ENCODE results near the gene COL4A5. TPM values are rescaled to one million over a fixed set of nuclear protein-coding genes. Genes with fewer than 3 reads are reported as not detected.

Gene COL4A5
- polyA plus RNA-seq, 1 donor from 2014 or later, result not detected

DNA sequence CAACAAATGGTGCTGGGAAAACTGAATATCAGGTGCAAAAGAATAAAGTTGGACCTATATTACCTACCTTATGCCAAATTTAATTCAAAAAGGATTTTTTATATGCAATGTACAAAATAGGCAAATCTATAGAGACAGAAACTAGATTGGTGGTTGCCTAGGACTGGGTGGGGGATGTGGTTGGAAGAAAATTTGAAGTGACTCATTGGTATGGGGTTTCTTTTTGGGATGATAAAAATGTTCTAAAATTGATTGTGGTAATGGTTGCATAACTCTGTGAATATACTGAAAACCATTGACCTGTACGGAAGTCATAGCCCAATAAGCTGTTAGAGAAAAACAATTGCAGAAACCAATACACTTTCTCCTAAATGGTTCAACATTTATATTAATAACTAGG, 72.1 kb downstream of the COL4A5 start:
- peaks cover 1% of the 10 kb centered on the region for H3K36me3 Mint-ChIP-seq
- no peaks in the 10 kb centered on the region for H3K4me1 Mint-ChIP-seq
- H3K4me3 Mint-ChIP-seq, result no peak overlapping the region
- no peak overlapping the region for H3K27ac Mint-ChIP-seq
- H3K27me3 Mint-ChIP-seq, result no peaks in the 10 kb centered on the region
- peaks cover 0 to 11% (median 0%) of the 10 kb centered on the region in 3 donors for H3K9me3 Mint-ChIP-seq

DNA sequence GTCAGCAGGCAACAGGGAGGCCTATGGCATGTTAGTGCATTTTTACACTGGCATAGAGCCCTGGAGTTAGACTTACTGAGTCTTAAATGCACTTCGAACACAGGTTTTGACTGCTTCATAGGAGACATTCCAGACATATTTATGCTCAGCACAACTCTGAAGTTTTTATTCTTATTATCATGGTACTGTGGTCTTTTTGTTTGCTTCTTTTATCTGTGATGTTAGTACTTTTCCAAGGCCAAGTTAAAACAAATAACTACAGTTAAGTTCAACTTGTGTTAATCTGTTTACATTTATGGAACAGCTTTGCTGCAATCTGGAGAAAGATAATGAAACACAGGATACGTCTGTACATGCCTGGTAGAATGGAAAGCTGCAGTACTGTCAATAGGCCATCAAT, 76.5 kb downstream of the COL4A5 start:
- H3K4me1 Mint-ChIP-seq, result no peaks in the 10 kb centered on the region
- no peak overlapping the region for H3K4me3 Mint-ChIP-seq
- H3K27ac Mint-ChIP-seq, result no peak overlapping the region
- peaks cover 0 to 6% (median 0%) of the 10 kb centered on the region in 3 donors for H3K9me3 Mint-ChIP-seq
- H3K27me3 Mint-ChIP-seq, result no peaks in the 10 kb centered on the region
- H3K36me3 Mint-ChIP-seq, result no peaks in the 10 kb centered on the region

DNA sequence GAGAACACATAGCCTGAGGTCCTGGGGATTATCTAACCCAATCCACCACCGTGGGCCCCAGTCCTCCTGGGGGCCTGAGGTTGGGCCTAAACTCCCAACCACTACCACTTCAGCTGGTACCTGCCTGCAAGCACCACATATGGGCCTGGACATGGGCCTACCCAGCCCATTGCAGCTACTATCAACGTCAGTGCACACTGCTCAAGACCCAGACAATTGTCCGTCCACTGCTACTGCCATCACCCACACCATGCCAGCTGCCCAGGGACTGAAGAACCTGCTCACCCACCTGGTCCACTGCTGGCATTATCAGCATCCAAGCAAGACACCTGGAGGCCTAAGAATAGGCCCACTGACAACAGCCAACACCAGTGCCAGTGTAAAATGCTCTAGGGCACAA, 88.1 kb downstream of the COL4A5 start:
- H3K4me1 Mint-ChIP-seq, result no peaks in the 10 kb centered on the region
- H3K36me3 Mint-ChIP-seq, result no peaks in the 10 kb centered on the region
- H3K27me3 Mint-ChIP-seq, result no peaks in the 10 kb centered on the region
- no peak overlapping the region for H3K27ac Mint-ChIP-seq
- H3K4me3 Mint-ChIP-seq, result no peak overlapping the region
- H3K9me3 Mint-ChIP-seq, result peaks cover 0 to 6% (median 4%) of the 10 kb centered on the region in 3 donors

DNA sequence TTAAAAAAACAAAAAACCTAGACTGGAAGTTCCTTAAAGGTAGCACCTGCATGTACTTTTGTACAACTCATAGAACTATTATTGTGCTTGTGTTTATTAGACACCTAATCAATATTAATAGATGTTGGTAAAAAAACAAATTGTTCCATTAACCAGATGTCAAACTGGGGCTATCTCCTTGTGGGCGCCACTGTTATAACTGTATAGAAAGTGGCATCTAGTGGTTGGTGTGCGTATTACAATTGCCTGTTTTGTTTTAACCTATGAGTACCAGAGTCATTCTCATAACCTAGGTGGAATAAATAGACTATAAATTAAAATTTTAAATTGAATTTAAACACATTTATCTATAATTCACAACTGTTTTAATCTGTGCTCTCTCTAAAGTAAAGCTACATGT, 97.4 kb downstream of the COL4A5 start:
- Mint-ChIP-seq H3K4me3 (no peak overlapping the region), H3K36me3 (no peaks in the 10 kb centered on the region), H3K27me3 (no peaks in the 10 kb centered on the region), H3K27ac (no peak overlapping the region), H3K4me1 (no peaks in the 10 kb centered on the region), H3K9me3 (peaks cover 0 to 2% (median 0%) of the 10 kb centered on the region in 3 donors)

DNA sequence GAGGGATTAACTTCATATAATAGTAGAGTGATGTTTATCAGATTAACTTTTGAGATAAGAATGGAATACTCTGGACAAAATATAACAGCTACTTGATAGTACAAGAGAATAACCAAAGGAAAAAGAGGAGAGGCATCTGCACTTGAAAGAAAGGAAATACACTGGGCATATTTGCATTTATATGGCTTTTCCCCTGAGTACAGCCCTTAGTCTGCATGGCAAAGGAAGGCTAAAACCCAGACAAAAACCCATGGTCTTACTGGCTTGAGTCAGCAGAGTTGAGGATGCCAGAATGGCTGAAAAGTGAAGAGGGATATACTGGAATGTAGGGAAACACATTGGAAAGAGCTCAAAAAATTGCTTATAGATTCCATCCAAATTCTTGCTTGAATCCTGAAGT, 101.6 kb downstream of the COL4A5 start:
- H3K4me3 Mint-ChIP-seq, result no peak overlapping the region
- no peaks in the 10 kb centered on the region for H3K4me1 Mint-ChIP-seq
- H3K27ac Mint-ChIP-seq, result no peak overlapping the region
- H3K36me3 Mint-ChIP-seq, result no peaks in the 10 kb centered on the region
- no peaks in the 10 kb centered on the region for H3K27me3 Mint-ChIP-seq
- peaks cover 0 to 2% (median 0%) of the 10 kb centered on the region in 3 donors for H3K9me3 Mint-ChIP-seq

DNA sequence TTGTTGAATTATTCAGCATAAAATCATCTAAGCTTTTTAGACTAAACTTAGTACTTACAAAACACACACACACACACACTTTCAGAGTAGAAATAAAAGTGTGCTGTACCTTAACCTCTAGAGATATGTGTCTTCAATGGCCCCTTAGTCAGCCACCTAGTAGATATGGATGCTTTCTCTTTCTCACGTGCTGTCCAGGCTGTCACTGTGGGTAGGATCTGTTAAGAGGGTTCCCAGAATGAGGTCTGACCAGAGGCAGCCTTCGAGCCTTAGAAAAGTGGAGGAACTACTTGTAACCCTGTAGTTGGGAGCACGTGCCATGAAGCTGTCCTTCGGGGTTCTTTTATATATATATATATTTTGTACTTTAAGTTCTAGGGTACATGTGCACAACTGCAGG, 117.9 kb downstream of the COL4A5 start:
- H3K4me1 Mint-ChIP-seq, result no peaks in the 10 kb centered on the region
- no peak overlapping the region for H3K27ac Mint-ChIP-seq
- H3K9me3 Mint-ChIP-seq, result no peaks in the 10 kb centered on the region
- H3K4me3 Mint-ChIP-seq, result no peak overlapping the region
- H3K27me3 Mint-ChIP-seq, result no peaks in the 10 kb centered on the region
- no peaks in the 10 kb centered on the region for H3K36me3 Mint-ChIP-seq

DNA sequence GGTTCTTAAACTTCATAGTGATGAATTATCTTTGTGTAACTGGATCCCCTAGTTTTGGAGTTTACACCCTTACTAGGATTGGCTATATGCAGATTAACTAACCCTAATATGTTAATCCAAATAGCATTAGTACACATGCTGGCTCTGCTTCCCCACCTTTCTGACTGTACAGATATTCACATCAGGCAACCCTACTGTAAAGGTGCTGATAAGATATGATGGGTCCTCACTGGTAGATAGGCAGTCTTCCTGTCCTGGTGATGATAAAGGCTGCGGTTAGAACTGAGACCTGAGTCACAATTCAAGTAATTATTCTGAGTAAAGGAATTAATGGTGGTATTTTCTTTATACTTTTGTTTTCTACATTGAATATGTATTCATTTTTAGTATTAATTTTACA, 118.6 kb downstream of the COL4A5 start:
- Mint-ChIP-seq H3K4me3 (no peak overlapping the region), H3K4me1 (no peaks in the 10 kb centered on the region), H3K9me3 (no peaks in the 10 kb centered on the region), H3K27me3 (no peaks in the 10 kb centered on the region), H3K36me3 (no peaks in the 10 kb centered on the region), H3K27ac (no peak overlapping the region)

DNA sequence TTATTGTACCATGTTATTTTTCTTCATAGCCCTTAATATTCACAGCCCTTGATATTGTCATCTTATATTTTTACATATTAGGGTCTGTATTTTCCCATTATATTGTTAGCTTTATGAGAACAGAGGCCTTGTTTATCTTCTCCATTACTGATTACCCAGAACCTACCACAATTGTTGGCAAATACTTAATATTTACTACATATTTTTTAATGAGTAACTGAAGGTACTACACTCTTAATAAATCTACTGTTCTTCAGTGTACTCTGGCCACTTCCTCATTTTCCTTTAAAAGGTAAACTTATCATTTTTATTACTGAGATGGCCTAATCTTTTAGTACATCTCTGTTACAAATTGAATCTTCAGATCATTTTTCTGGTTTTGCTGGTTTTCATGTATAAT, 133.5 kb downstream of the COL4A5 start:
- H3K9me3 Mint-ChIP-seq, result no peaks in the 10 kb centered on the region
- no peak overlapping the region for H3K4me3 Mint-ChIP-seq

DNA sequence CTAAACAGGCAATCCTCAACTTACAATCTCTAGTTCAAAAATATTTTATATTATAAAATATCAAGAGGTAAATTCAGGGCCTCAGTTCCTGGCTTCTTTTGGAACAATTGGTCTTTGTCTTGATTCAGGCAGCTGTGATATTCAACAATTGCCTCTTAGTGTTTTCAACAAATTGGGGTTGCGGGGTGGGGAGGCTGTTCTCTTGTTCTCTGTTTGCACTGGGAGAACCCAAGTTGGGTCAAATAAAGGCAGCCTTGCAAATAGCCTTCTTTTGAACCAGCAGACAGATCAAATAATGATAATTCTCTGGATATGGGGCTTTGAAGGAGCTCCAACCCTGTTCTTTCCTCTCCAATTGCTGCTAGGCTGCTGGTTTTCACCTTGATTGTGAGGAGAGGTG, 142.5 kb downstream of the COL4A5 start:
- Mint-ChIP-seq H3K4me3 (no peak overlapping the region), H3K9me3 (no peaks in the 10 kb centered on the region), H3K27ac (no peak overlapping the region), H3K4me1 (no peaks in the 10 kb centered on the region), H3K27me3 (peaks cover 2% of the 10 kb centered on the region), H3K36me3 (no peaks in the 10 kb centered on the region)

More for the DNA sequence above, 133.5 kb downstream of the COL4A5 start:
- H3K27me3 Mint-ChIP-seq, result peaks cover 1% of the 10 kb centered on the region
- H3K27ac Mint-ChIP-seq, result no peak overlapping the region
- H3K4me1 Mint-ChIP-seq, result no peaks in the 10 kb centered on the region
- no peaks in the 10 kb centered on the region for H3K36me3 Mint-ChIP-seq

DNA sequence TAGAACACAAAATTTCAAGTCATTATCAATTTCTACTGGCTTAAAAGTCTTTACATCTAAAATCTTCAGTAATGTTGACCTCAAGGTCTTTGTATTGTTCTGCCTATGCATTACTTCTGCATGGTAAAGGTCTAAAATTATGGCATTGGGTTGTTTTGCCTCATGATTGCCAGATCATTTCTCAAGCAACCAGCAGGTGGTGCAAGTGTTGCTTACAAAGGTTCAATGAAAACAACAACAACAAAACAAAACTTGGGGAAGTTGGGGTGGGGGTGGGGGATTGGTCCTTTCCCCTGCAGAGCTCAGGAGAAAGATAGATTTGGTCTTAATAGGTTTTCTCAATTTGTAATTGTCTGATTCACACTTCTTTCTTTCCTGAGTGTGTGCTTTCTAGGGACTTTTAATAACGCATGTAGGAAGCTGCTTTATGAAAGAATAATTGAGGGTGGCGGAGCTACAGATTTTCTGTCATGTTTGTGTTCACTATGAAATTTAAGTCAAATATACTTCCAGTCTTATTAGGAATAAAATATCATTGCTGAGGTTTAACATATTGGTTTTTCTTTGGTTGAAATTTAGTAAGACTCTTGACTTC, 145.1 kb downstream of the COL4A5 start:
- Mint-ChIP-seq H3K27me3 (peaks cover 2% of the 10 kb centered on the region), H3K36me3 (no peaks in the 10 kb centered on the region), H3K27ac (no peak overlapping the region), H3K4me1 (no peaks in the 10 kb centered on the region), H3K9me3 (no peaks in the 10 kb centered on the region), H3K4me3 (no peak overlapping the region)

DNA sequence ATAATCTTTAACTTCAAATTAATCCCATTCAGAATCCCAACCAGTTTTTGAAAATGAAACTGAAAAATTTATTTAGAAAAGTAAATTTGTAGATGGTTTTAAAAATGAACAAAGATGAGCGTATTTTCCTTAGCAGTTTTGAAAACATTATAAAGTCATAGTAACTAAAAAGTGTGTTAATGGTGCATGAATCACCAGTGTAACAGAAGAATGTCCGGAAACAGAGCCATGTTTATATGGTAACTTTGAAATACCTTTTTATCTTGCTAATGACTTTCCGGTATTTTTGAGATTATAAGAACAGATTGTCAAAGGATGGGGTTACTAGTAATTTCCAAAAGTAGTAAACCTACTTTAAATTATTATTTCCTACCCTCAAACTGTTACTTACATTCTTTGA, 150.9 kb downstream of the COL4A5 start:
- Mint-ChIP-seq H3K36me3 (no peaks in the 10 kb centered on the region), H3K27ac (no peak overlapping the region), H3K4me3 (no peak overlapping the region), H3K9me3 (no peaks in the 10 kb centered on the region), H3K4me1 (no peaks in the 10 kb centered on the region), H3K27me3 (peaks cover 2% of the 10 kb centered on the region)

DNA sequence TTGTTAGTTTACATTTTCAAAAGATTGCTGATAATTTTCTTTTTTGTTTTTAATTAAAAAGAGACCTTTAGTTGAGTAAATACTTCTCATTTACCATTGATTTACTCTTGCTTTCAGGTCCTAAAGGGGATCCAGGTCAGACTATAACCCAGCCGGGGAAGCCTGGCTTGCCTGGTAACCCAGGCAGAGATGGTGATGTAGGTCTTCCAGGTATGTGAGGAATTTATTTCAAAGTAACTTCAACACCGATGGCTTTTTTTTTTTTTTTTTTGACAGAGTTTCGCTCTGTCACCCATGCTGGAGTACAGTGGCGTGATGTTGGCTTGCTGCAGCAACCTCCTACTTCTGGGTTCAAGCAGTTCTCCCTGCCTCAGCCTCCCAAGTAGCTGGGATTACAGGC, 161.6 kb downstream of the COL4A5 start:
- Mint-ChIP-seq H3K4me3 (no peak overlapping the region), H3K9me3 (no peaks in the 10 kb centered on the region), H3K36me3 (no peaks in the 10 kb centered on the region), H3K27ac (no peak overlapping the region), H3K27me3 (peaks cover 2% of the 10 kb centered on the region), H3K4me1 (no peaks in the 10 kb centered on the region)

DNA sequence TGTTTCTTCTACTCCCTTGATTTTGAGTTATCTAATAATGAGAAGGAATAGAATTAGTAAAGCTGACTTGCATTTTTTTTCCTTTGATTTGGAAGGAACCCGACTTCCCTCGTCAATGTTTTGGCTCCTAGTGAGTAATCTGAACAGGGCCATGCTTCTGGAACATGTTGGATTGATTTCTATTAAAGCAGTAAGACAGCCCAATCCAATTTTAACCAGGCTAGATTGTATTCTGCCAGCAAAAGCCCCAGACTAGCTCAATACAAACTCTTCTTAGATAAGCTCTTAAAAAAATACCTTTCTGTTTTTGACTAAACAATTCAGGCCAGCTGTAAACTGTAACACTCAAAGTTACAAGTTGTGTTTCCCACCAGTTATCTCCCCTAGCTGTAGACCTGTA, 170.5 kb downstream of the COL4A5 start:
- H3K36me3 Mint-ChIP-seq, result no peaks in the 10 kb centered on the region
- no peaks in the 10 kb centered on the region for H3K27me3 Mint-ChIP-seq
- H3K4me1 Mint-ChIP-seq, result no peaks in the 10 kb centered on the region
- H3K9me3 Mint-ChIP-seq, result no peaks in the 10 kb centered on the region
- no peak overlapping the region for H3K27ac Mint-ChIP-seq
- H3K4me3 Mint-ChIP-seq, result no peak overlapping the region

DNA sequence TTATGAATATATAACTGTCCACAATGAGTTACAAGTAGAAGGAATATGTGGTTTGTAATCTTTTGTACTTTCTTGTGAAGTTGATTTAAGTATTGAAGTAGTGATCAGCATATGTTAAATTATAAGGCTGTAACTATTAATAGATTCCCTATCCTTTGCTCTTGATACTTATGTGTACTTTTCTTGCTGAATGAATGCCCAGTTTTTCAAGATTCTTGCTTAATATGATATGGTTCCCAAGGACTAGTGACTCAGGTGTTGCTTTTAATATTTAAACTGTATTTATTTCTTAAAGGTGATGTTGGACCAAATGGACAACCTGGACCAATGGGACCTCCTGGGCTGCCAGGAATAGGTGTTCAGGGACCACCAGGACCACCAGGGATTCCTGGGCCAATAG, 175.0 kb downstream of the COL4A5 start:
- no peak overlapping the region for H3K27ac Mint-ChIP-seq
- no peaks in the 10 kb centered on the region for H3K36me3 Mint-ChIP-seq
- no peaks in the 10 kb centered on the region for H3K27me3 Mint-ChIP-seq
- no peaks in the 10 kb centered on the region for H3K9me3 Mint-ChIP-seq
- H3K4me3 Mint-ChIP-seq, result no peak overlapping the region
- no peaks in the 10 kb centered on the region for H3K4me1 Mint-ChIP-seq

DNA sequence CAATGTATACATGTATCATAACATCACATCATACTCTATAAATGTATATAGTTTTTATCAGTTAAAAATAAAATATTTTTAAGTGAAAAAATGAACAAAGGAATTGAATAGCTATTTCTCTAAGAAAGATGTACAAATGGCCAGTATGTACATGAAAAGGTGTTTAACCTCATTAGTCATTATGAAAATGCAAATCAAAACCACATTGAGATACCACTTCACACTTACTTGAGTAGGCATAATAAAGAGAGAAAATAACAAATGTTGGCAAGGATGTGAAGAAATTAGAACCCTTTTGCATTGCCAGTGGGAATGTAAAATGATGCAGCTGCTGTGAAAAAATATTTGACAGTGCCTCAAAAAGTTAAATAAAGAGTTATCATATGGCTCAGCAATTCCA, 201.2 kb downstream of the COL4A5 start:
- Mint-ChIP-seq H3K36me3 (no peaks in the 10 kb centered on the region), H3K4me3 (no peak overlapping the region), H3K4me1 (no peaks in the 10 kb centered on the region), H3K27ac (no peak overlapping the region), H3K27me3 (no peaks in the 10 kb centered on the region), H3K9me3 (peaks cover 0 to 6% (median 2%) of the 10 kb centered on the region in 3 donors)

DNA sequence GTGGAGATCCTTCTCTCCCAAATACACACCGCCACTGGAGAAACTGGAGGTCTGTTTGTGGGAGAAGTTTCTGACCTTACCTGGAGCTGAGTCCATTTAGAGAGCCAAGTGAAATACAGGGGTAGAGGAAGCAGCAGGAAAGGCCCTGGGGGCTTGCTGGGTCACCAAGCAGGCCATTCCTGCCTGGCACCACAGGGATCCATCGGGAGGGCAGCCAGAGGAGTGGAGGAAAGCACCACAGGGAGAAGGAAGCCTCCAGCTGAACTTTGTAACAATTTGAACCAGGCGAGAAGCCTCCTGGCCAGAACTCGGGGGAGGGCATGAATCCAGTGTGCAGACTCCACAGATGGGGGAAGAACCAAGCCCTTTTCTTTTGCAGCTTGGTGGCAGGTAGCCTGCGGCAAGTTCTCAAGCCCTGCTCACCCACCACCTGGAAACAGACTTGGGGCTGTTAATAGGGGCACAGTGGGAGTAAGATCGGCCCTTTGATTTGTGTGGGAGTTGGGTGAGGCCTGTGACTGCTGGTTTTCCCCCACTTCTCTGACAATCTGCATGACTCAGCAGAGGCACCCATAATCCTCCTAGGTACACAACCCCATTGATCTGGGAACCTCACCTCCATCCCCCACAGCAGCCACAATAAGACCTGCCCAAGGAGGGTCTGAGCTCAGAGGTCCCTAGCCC, 202.1 kb downstream of the COL4A5 start:
- H3K4me3 Mint-ChIP-seq, result no peak overlapping the region
- no peak overlapping the region for H3K27ac Mint-ChIP-seq
- H3K27me3 Mint-ChIP-seq, result no peaks in the 10 kb centered on the region
- peaks cover 0 to 6% (median 2%) of the 10 kb centered on the region in 3 donors for H3K9me3 Mint-ChIP-seq
- no peaks in the 10 kb centered on the region for H3K4me1 Mint-ChIP-seq
- H3K36me3 Mint-ChIP-seq, result no peaks in the 10 kb centered on the region

Measured in IgD-negative memory B cell (primary cell).